DOHH2 (cell line): ENCODE measurements around the gene KRTAP1-5.
"Not testable (repeated sequence)": the region's sequence is repeated elsewhere in the genome, so short reads cannot be mapped to it uniquely, and the experiment has no call there.

ENCODE experiments used
- CTCF ChIP-seq: fragments of 200-600 bp; sonication (generic); IDR thresholded peaks from one replicate; pipeline ENCODE4 v1.5.1; 2014; ENCODE audit warnings: antibody characterized with exemption, mild to moderate bottlenecking, low read depth, low read length; ENCODE audit not compliant: poor library complexity, severe bottlenecking
- EZH2phosphoT487 ChIP-seq: fragments of 200-600 bp; sonication (generic); IDR thresholded peaks from 2 replicates; pipeline ENCODE4 v1.6.1; 2017; ENCODE audit warnings: borderline replicate concordance, mild to moderate bottlenecking, antibody characterized with exemption, low read length, moderate library complexity, mixed read lengths

GRCh38 chr17:41055130-41055529 is 28.1 kb upstream of the KRTAP1-5 start, which contains the start of gene KRTAP2-2:
- not testable (repeated sequence) for TF ChIP-seq CTCF, EZH2phosphoT487
